Inflammatory macrophage treated with lipopolysaccharide for 4 hours (primary cell): ENCODE measurements around the gene PELI3.
"Not testable (repeated sequence)": the region's sequence is repeated elsewhere in the genome, so short reads cannot be mapped to it uniquely, and the experiment has no call there.

ENCODE experiments used
- DNase-seq: peaks from one replicate; pipeline ENCODE4 v3.0.0-alpha.2; 2020

The PELI3 gene

GRCh38 chr11:66447012-66447411, 19.7 kb upstream of the PELI3 start:
- DNase-seq: no peak

GRCh38 chr11:66448523-66448922, 18.2 kb upstream of the PELI3 start:
- DNase-seq: no peak

GRCh38 chr11:66450560-66450959, 16.1 kb upstream of the PELI3 start:
- peak; percentile 61 for DNase-seq

GRCh38 chr11:66451663-66452062, 15.0 kb upstream of the PELI3 start:
- DNase-seq: no peak

- no peak for DNase-seq
Observed at GRCh38 chr11:66454247-66454646, 12.5 kb upstream of the PELI3 start.

- no peak for DNase-seq
Observed at GRCh38 chr11:66454828-66455227, 11.9 kb upstream of the PELI3 start.

GRCh38 chr11:66457826-66458225, 8.9 kb upstream of the PELI3 start:
- peak; percentile 34 for DNase-seq

GRCh38 chr11:66459138-66459778, 7.4 kb upstream of the PELI3 start:
- DNase-seq: peak; percentile 61

- DNase-seq: no peak
Observed at GRCh38 chr11:66462010-66462409, 4.7 kb upstream of the PELI3 start.

- DNase-seq: no peak
Observed at GRCh38 chr11:66462911-66463310, 3.8 kb upstream of the PELI3 start.

- DNase-seq: not testable (repeated sequence)
Observed at GRCh38 chr11:66464116-66464515, 2.6 kb upstream of the PELI3 start.

GRCh38 chr11:66464916-66465315, 1.8 kb upstream of the PELI3 start:
- no peak for DNase-seq

GRCh38 chr11:66465373-66466224, 1.1 kb upstream of the PELI3 start:
- DNase-seq: no peak

- peak; percentile 16 for DNase-seq
Observed at GRCh38 chr11:66467034-66467659, 442 bp downstream of the PELI3 start.

GRCh38 chr11:66467756-66468155, 1.1 kb downstream of the PELI3 start:
- DNase-seq: peak; percentile 82

- no peak for DNase-seq
Observed at GRCh38 chr11:66468691-66469090, 2.0 kb downstream of the PELI3 start.

- DNase-seq: no peak
Observed at GRCh38 chr11:66469441-66469840, 2.7 kb downstream of the PELI3 start.

GRCh38 chr11:66470015-66470414, 3.3 kb downstream of the PELI3 start:
- DNase-seq: peak; percentile 13

- DNase-seq: no peak
Observed at GRCh38 chr11:66471142-66471541, 4.4 kb downstream of the PELI3 start.

- DNase-seq: no peak
Observed at GRCh38 chr11:66472054-66472453, 5.3 kb downstream of the PELI3 start.

- DNase-seq: no peak
Observed at GRCh38 chr11:66473167-66473566, 6.5 kb downstream of the PELI3 start.

GRCh38 chr11:66473608-66474515, 7.2 kb downstream of the PELI3 start:
- no peak for DNase-seq
